HepG2 (cell line): Measurements from ENCODE around the gene DLG1. TPM values are rescaled to one million over a fixed set of nuclear protein-coding genes. Genes with fewer than 3 reads are reported as not detected.

Experiments
- ATAC-seq: fragments of 200-7000 bp; cut with Tn5 transposase; 3 replicates; pipeline ENCODE4 v1.9.1; 2020; ENCODE audit warnings: mild to moderate bottlenecking, moderate library complexity
- BruUV-seq: library from RNA; stranded (reverse); fragments of 400-500 nt; replicated peaks from 2 replicates; lab custom pipeline; 2021; lab: Mats Ljungman, UMichigan
- CTCF ChIA-PET: fragments of 300-600 bp; formaldehyde crosslinking; extraction: SDS; loops from one replicate; lab custom pipeline; 2021; ENCODE audit warnings: low total read pairs, inconsistent platforms, low intra/inter-chr PET ratio; lab: Yijun Ruan, JAX
- POLR2A ChIA-PET: fragments of 350-600 bp; sonication (Branson Sonifier 250); formaldehyde crosslinking; loops from one replicate; lab custom pipeline; 2020; ENCODE audit warnings: antibody characterized with exemption, inconsistent platforms; lab: Yijun Ruan, JAX
- DNase-seq: peaks from one replicate; pipeline ENCODE4 v3.0.0-alpha.2; 2015; ENCODE audit warnings: low spot score
- FAIRE-seq: peaks from 3 replicates; lab custom pipeline; 2011; peaks lifted over from hg19 to GRCh38; lab: Jason Lieb, UNC
- H2AFZ ChIP-seq: one replicate; pipeline ENCODE4 v1.6.1; 2011; ENCODE audit warnings: low read length, inconsistent platforms
- H3K27ac ChIP-seq: fragments of 300-600 bp; 3 replicates; pipeline ENCODE4 v1.8.0; 2011; ENCODE audit warnings: mixed run types, mild to moderate bottlenecking, mixed read lengths, low read length, inconsistent platforms; ENCODE audit not compliant: insufficient read depth; ENCODE audit errors: extremely low read length
- H3K27me3 ChIP-seq, 2 experiments: fragments of 200-600 bp in 1 of 2; 2 replicates in 1 of 2; 3 replicates in 1 of 2; pipeline versions ENCODE4 v1.6.0 to v1.8.0; 2011; ENCODE audit warnings: low read length in 2 of 2, mild to moderate bottlenecking in 2 of 2, moderate library complexity in 2 of 2, inconsistent platforms in 1 of 2; ENCODE audit not compliant: insufficient read depth in 2 of 2, control insufficient read depth in 1 of 2
- H3K36me3 ChIP-seq, 2 experiments: fragments of 200-600 bp in 1 of 2; replicated peaks in 1 of 2; 2 replicates in 1 of 2; 3 replicates in 1 of 2; pipeline versions ENCODE4 v1.5.1 to v1.8.0; 2011; ENCODE audit warnings: low read length in 2 of 2, inconsistent platforms in 1 of 2; ENCODE audit not compliant: insufficient read depth in 2 of 2, control insufficient read depth in 1 of 2
- H3K4me1 ChIP-seq: 2 replicates; pipeline ENCODE4 v1.5.1; 2012; ENCODE audit warnings: low read length, inconsistent platforms; ENCODE audit not compliant: insufficient read depth
- H3K4me2 ChIP-seq: 2 replicates; pipeline ENCODE4 v1.6.0; 2011; ENCODE audit warnings: low read depth, low read length, inconsistent platforms
- H3K4me3 ChIP-seq, 3 experiments: fragments of 200-600 bp in 1 of 3; sonication (generic), shearing (Covaris generic) in 1 of 3; replicated peaks in 1 of 3; 2 replicates each; pipeline ENCODE4 v1.5.1; 2011 to 2016; ENCODE audit warnings: low read length in 3 of 3, inconsistent platforms in 2 of 3, low read depth in 2 of 3, mild to moderate bottlenecking in 2 of 3, control low read depth in 1 of 3, mixed read lengths in 1 of 3; ENCODE audit not compliant: insufficient read depth in 1 of 3
- H3K79me2 ChIP-seq: one replicate; pipeline ENCODE4 v1.6.1; 2011; ENCODE audit warnings: low read length, inconsistent platforms; ENCODE audit not compliant: insufficient read depth
- H3K9ac ChIP-seq: 2 replicates; pipeline ENCODE4 v1.6.0; 2011; ENCODE audit warnings: mild to moderate bottlenecking, low read depth, low read length, inconsistent platforms; ENCODE audit not compliant: insufficient read depth
- H3K9me3 ChIP-seq: 2 replicates; pipeline ENCODE4 v1.5.1; 2012; ENCODE audit warnings: mild to moderate bottlenecking, low read length
- H4K20me1 ChIP-seq: 2 replicates; pipeline ENCODE4 v1.6.0; 2011; ENCODE audit warnings: inconsistent platforms, mild to moderate bottlenecking, low read length, moderate library complexity; ENCODE audit not compliant: insufficient read depth
- FOSL2 ChIP-seq: sonication (generic); formaldehyde crosslinking; IDR thresholded peaks from 2 replicates; pipeline ENCODE4 v1.4.0; 2020; ENCODE audit warnings: missing genetic modification reagents
- HNRNPLL ChIP-seq: fragments of 200-400 bp; formaldehyde crosslinking; IDR thresholded peaks from 2 replicates; pipeline ENCODE4 v1.6.1; 2017; ENCODE audit warnings: mild to moderate bottlenecking, low read depth, low read length; ENCODE audit not compliant: poor library complexity, severe bottlenecking
- KDM5B ChIP-seq: sonication (generic); formaldehyde crosslinking; IDR thresholded peaks from 2 replicates; pipeline ENCODE4 v1.4.0; 2020; ENCODE audit warnings: missing genetic modification reagents, mild to moderate bottlenecking, borderline replicate concordance
- PATZ1 ChIP-seq: sonication (generic); formaldehyde crosslinking; IDR thresholded peaks from 2 replicates; pipeline ENCODE4 v1.4.0; 2020; ENCODE audit warnings: missing genetic modification reagents
- PHF20 ChIP-seq: sonication (generic); formaldehyde crosslinking; IDR thresholded peaks from 2 replicates; pipeline ENCODE4 v1.5.0; 2020; ENCODE audit warnings: mild to moderate bottlenecking, missing genetic modification reagents
- TCF7 ChIP-seq: sonication (generic); IDR thresholded peaks from 2 replicates; pipeline ENCODE4 v1.6.1; 2016; ENCODE audit warnings: antibody characterized with exemption, low read depth
- TOE1 ChIP-seq: sonication (generic); formaldehyde crosslinking; IDR thresholded peaks from 2 replicates; pipeline ENCODE4 v1.4.0; 2020; ENCODE audit warnings: mild to moderate bottlenecking, missing genetic modification reagents
- ZMAT5 ChIP-seq: sonication (generic); formaldehyde crosslinking; IDR thresholded peaks from 2 replicates; pipeline ENCODE4 v1.5.0; 2020; ENCODE audit warnings: mild to moderate bottlenecking, low read depth, missing genetic modification reagents, borderline replicate concordance
- ZNF619 ChIP-seq: sonication (generic); formaldehyde crosslinking; IDR thresholded peaks from 2 replicates; pipeline ENCODE4 v1.4.0; 2020; ENCODE audit warnings: mild to moderate bottlenecking, missing genetic modification reagents
- WGBS: methylation state at CpG from one replicate; pipeline ENCODE4 v1.1.6; 2017; ENCODE audit warnings: low lambda C conversion rate; 5-methylcytosine and 5-hydroxymethylcytosine counted together
- in situ Hi-C: cut with HindIII; loops from 2 replicates; pipeline ENCODE4 v1.10.0; 2017; ENCODE audit warnings: low pct_unique_long_range_greater_than_20kb; ENCODE audit not compliant: extremely low pct_ligation_motif_present
- intact Hi-C: fragments of 100-400 bp; cut with micrococcal nuclease; formaldehyde crosslinking; loops from one replicate; pipeline ENCODE4 v1.10.0; 2022; ENCODE audit not compliant: unreplicated experiment
- polyA plus RNA-seq, 8 experiments: library from polyadenylated mRNA; depleted of rRNA in 3 of 8; stranded (reverse) in 7 of 8; unstranded in 1 of 8; fragments of >200 nt; fragmentation: Illumina TruSeq in 4 of 8; extraction: Trizol in 4 of 8; gene quantifications; 2 replicates each; pipeline versions ENCODE4 v1.2.1 to v1.2.3, GENCODE V29; 2011 to 2016; ENCODE audit warnings: low read depth in 4 of 8, missing spikeins in 1 of 8, mixed read lengths in 1 of 8; ENCODE audit not compliant: insufficient read depth in 1 of 8
- total RNA-seq, 5 experiments: library from RNA; depleted of rRNA; stranded (reverse); fragments of >200 nt; fragmentation: Illumina TruSeq; extraction: Trizol; gene quantifications; 2 replicates each; pipeline ENCODE4 v1.2.3, GENCODE V29; 2016; ENCODE audit warnings: low read depth in 1 of 5

The DLG1 gene
- total and polyA plus RNA-seq, 2 of the 13 experiments (the other 11 are each of a cell fraction or from before 2014, with no cell fraction given) = 30.5 to 104 TPM

GRCh38 chr3:197007953-197008352 is 290.5 kb downstream of the DLG1 start (continued):
- no peak for TF ChIP-seq TCF7
- no peak for TF ChIP-seq HNRNPLL
- TF ChIP-seq TOE1 (CRISPR knock-in tag) = no peak
- no peak for TF ChIP-seq PATZ1 (CRISPR knock-in tag)

- no peak overlapping the region for H3K27ac ChIP-seq
- POLR2A ChIA-PET = no interaction called here
- H3K9ac ChIP-seq = no peak overlapping the region
- H3K4me2 ChIP-seq = no peak overlapping the region
- H4K20me1 ChIP-seq = no peaks in the 10 kb centered on the region
- TF ChIP-seq KDM5B (CRISPR knock-in tag) (no peak), ZMAT5 (no peak), PHF20 (no peak), ZNF619 (CRISPR knock-in tag) (no peak), FOSL2 (0 out of 2 replicates have a peak, but pooled peaks have one; percentile 13)
- no TSS peak for BruUV-seq
- no peaks in the 10 kb centered on the region for H3K9me3 ChIP-seq
- no peak overlapping the region for H3K4me3 ChIP-seq
- H3K79me2 ChIP-seq = no peaks in the 10 kb centered on the region
- H2AFZ ChIP-seq = no peak overlapping the region
- H3K4me1 ChIP-seq = peaks cover 19% of the 10 kb centered on the region
- CTCF ChIA-PET = no interaction called here
- intact Hi-C loops (no loop called here), in situ Hi-C loops (no loop called here)
- 70% methylated on average over 9 of the region's 12 CpGs for WGBS
- DNase-seq (no peak), FAIRE-seq (no peak), ATAC-seq (no peak)
- H3K27me3 ChIP-seq = no peaks in the 10 kb centered on the region
- H3K36me3 ChIP-seq = no peaks in the 10 kb centered on the region
Observed at GRCh38 chr3:197007296-197007940, 291.0 kb downstream of the DLG1 start.
